ENCODE measurements around the gene RHAG. TPM values are rescaled to one million over a fixed set of nuclear protein-coding genes. Genes with fewer than 3 reads are reported as not detected.
"Not testable (repeated sequence)": the region's sequence is repeated elsewhere in the genome, so short reads cannot be mapped to it uniquely, and the experiment has no call there.

RHAG gene
- total RNA-seq, 1 experiment from 2014 or later = not detected

DNA sequence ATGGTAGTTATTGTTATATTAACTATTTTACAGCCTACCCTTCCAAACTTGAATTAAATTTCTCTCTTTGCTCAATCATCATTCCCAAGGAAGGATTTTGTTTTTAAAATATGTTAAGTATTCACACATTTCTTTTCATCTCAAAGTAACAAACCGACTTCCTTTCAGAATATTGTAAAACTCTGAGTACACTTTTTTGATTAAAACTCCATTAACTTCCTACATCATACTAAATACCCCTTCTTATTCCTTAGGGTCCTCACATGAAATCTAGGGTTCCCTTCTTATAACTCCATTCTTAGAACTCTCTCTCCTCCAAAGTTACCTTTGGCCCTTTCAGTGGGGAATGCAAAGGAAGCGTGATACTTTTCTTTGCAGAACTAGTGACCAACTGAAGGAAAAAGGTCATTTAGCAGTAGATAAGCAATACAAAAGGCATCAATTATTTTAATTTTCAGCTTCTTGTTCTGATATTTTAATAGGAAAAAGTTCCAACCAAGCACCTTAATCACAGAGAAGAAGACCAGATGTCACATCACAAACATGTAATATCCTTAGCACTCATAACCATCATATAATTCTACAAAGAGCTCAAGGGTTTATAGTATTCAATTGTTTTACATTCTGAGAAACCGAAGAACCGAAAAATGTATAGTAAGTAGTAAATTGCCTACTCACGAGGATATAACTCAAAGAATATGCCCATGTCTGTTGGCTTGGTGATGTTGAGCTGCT is 494 bp downstream of the RHAG start:
- no peak for DNase-seq (ENCODE audit: low read depth)

DNA sequence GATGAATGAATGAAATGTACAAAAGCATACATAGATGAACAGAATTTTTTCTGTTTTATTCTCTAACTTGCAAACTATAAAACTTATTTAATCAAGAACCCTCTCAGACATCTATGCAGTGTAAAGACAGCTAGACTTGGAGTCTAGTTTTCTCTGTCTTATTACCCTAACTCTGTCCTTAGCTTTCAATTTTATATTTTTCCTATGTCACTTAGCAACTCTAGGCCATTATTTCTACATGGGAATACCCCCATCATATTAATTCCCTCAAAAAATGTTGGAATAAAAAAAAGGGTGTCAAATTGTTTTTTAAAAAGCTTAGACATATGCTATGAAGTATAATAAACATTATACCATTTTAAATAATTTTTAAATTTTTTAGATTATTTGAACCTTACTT is 1.2 kb downstream of the RHAG start:
- DNase-seq (ENCODE audit: low read depth) = no peak

DNA sequence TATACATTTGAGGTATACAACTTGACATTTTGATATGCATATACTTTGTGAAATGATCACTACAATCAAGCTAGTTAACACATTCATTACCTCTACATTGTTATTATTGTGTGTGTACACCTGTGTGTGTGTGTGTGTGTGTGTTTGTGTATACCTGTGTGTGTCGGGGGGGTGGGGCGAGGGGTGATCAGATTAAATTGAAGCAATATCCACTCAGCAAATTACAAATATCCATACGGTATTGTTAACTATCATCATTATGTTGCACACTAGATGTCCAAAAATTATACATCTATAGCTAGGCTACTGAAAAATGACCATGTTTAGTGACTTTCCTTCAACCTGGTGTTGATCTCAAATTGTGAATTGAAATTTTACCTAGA is 1.8 kb downstream of the RHAG start:
- DNase-seq (ENCODE audit: low read depth) = no peak

- DNase-seq (ENCODE audit: low read depth) = no peak
These were observed 2.4 kb downstream of the RHAG start for GRCh38 chr6:49634092-49634835.

DNA sequence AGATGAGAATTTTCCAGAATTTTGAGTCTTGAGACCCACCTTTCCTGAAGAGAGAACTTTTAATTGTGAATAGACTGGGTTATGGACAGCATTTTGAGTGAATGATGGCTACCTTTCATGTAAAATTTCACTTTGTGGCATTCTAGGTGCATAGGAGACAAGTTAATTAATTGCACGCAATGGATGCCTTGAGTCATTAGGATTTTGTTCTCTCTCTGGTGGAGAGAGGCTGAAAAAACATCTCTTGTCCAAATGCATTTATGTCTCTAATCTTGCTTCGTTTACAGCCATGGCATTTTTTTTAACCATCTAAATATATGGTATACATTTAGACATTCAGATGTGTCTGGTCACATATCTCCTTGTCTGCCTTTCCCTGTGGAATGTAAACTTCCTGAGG is 3.1 kb downstream of the RHAG start:
- DNase-seq (ENCODE audit: low read depth) = no peak

DNA sequence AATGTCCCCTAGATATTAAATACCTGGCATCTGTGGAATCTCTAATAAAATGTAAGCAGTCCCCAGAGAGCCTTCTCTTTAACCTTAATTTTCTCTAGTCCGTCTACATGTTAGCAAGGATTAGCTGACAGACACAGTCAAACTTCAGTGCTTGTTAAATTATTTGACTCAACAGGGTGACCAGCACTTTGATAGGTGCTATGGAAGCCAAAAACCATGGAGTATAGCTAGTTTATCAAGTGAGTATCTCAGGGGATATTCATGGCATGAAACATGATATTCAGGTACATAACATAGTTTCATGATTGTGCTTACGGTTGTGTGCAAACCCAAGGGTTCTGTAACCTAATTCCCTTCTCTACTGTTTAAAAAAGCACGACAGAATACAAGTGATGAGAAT is 3.9 kb downstream of the RHAG start:
- DNase-seq (ENCODE audit: low read depth) = no peak

GRCh38 chr6:49629485-49630088 is 7.1 kb downstream of the RHAG start:
- DNase-seq (ENCODE audit: low read depth) = not testable (repeated sequence)

- DNase-seq (ENCODE audit: low read depth) = no peak
These were observed 9.8 kb downstream of the RHAG start for GRCh38 chr6:49626811-49627210.

GRCh38 chr6:49618257-49618656 is 18.4 kb downstream of the RHAG start:
- DNase-seq (ENCODE audit: low read depth) = no peak

DNA sequence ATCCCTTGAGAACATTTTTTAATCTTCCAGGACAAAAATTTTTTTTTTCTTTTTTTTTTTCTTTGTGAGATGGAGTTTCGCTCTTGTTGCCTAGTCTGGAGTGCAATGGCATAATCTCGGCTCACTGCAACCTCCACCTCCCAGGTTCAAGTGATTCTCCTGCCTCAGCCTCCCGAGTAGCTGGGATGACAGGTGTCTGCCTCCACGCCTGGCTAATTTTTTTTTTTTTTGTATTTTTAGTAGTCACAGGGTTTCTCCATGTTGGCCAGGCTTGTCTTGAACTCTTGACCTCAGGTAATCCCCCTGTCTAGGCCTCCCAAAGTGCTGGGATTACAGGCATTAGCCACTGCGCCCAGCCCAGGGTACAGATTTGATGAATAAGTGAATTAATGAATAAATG is 22.5 kb downstream of the RHAG start:
- not testable (repeated sequence) for DNase-seq (ENCODE audit: low read depth)

DNA sequence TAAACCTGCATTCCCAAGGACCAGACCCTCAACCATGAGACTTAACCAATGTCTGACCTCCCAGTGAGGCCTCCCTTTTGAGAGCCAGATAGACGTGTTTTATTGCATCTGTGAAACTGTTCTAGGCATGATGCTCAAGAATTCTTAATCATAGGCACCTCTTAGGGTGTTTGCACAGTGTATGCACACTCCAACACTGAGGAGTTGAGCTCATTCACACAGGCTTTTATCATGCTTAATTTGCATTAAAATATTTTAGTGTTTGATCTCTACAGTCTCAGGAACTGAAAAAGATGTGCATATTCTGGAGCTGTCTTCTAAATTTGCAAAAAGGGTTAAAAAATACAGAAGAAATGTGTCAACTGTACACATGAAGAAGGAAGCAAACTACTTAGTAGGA is 27.4 kb downstream of the RHAG start:
- no peak for DNase-seq (ENCODE audit: low read depth)

DNA sequence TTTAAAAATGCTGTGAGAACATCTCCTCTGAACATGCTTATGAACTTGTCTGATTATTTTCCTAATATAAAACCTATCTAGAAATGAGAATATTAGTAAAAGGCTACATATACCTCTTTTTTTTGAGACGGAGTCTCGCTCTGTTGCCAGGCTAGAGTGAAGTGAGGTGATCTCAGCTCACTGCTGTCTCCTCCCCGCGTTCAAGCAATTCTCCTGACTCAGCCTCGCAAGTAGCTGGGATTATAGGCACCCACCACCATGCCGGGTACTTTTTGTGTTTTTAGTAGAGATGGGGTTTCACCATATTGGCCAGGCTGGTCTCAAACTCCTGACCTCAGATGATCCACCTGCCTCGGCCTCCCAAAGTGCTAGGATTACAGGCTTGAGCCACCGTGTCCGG is 28.4 kb downstream of the RHAG start:
- DNase-seq (ENCODE audit: low read depth) = not testable (repeated sequence)

GRCh38 chr6:49607391-49607982 is 29.2 kb downstream of the RHAG start:
- no peak for DNase-seq (ENCODE audit: low read depth)

DNA sequence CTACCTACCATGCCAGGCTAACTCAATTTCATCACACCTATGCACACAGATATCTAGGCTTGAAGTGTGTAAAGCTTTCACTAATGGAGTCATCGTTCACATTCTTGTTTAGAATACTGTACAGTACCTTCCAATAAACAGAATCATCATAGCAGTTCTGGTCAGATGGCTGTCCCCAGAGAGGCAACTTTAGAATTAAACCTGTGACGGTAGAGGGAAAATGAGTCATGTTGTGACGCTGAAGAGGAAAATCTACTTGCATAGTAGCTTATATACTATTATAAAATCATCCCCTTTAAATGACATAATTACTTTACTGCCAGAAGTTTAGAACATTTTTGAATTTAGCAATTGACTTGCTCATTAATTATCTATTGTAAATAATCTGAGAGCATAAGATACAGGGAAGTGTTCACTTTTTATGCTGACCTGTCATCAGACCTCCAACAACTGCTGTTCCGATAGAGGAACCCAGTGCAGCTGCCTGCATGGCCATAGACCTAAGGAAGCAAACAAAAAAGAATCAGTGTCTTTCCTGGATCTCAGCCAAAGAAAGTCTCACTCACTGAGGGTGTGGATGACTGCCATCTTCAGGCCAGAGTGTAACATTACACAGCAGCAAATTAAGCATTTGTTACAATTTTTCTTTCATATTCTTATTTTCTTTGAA is 29.8 kb downstream of the RHAG start:
- peak; percentile 83 for DNase-seq (ENCODE audit: low read depth)

- not testable (repeated sequence) for DNase-seq (ENCODE audit: low read depth)
These were observed 32.6 kb downstream of the RHAG start for GRCh38 chr6:49604080-49604479.

GRCh38 chr6:49587262-49587661 is 49.4 kb downstream of the RHAG start:
- not testable (repeated sequence) for DNase-seq (ENCODE audit: low read depth)

DNA sequence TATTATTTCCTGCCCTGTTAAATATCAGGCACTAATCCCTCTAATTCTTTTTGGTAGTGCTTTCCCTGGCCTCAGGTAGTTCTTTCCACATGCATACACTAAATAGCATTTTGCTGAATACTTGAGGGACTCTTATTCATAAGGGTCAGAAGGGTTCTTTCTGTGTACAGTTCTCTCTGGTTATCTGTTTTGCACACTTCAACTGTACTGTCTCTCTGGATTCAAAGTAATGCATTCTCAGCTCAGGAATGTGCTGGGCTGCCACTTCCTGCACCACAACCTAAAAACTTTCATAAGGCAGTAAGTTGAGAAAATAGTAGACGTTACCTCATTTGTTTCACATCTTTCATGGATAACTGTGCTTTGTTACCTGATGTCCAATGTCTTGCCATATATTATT is 54.1 kb downstream of the RHAG start:
- peak; percentile 28 for DNase-seq (ENCODE audit: low read depth)

DNA sequence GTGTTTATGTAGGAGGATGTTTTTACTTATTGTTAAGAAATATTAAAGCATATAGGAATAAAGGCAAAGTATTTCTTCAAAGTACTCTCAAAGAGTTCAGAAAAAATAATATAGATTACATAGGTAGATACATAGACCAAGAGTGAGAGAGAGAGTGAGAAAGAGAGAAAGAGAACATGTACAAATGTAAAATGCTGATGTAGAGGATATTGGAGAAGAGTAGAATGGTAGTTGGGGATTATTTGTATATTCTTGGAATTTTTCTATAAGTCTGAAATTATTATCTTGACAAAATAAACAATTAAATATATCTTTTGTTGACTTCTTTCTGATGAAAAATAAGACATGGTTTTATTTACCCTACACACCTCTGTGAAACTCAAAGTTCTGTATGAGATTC is 57.0 kb downstream of the RHAG start:
- no peak for DNase-seq (ENCODE audit: low read depth)

DNA sequence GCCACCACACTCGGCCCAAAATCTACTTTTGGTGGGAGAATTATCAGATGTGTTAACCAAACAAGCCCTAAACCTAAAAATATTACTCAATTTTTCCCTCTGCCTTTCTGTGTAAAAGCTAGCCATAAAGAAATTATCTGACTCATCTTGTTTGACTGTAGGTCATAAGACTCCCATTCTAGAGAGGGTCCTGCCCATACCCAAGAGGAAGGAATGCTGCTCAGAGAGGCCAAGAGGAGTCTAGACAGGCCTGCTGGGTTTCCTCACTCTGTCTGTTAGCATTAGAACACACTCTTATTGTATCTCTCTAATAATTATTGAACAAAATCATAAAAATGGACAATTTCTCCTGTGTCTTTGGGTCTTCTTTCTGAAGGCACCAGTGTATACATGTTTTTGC is 60.0 kb downstream of the RHAG start:
- no peak for DNase-seq (ENCODE audit: low read depth)

GRCh38 chr6:49570474-49571079 is 66.1 kb downstream of the RHAG start:
- DNase-seq (ENCODE audit: low read depth) = no peak

- DNase-seq (ENCODE audit: low read depth) = peak; percentile 59
These were observed 70.8 kb downstream of the RHAG start for GRCh38 chr6:49565855-49566254.

- DNase-seq (ENCODE audit: low read depth) = no peak
These were observed 71.4 kb downstream of the RHAG start for GRCh38 chr6:49565261-49565660.
